Fibroblast of peridontal ligament (primary cell): ENCODE results near the gene PCSK6.

ENCODE experiments used
- DNase-seq: peaks from one replicate; pipeline ENCODE4 v3.0.0-alpha.2; 2010; ENCODE audit errors: extremely low read depth

The PCSK6 gene

GRCh38 chr15:101489599-101490407, at the start of gene PCSK6:
TSS of gene PCSK6 (minus strand) at chr15:101489707. CDS start at chr15:101489670, 37 bp downstream.
- no peak for DNase-seq

DNA sequence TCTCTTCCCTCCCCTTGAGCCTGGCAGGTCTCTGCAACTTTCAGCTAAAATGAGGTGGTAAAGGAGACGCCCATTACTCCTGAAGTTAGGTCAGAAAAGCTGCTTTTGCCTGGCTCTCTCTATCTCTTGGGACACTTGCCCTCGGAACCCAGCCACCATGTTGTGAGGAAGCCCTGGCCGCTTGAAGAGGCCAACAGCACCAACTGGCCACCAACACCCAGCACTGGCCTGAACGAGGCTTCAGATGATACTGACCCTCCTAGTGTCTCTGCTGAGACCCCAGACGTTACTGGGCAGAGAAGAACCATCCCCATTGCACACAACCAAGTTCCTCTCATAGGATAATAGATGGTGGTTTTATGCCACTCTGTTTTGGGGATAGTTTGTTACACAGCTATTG, 49.5 kb upstream of the PCSK6 start:
- no peak for DNase-seq

DNA sequence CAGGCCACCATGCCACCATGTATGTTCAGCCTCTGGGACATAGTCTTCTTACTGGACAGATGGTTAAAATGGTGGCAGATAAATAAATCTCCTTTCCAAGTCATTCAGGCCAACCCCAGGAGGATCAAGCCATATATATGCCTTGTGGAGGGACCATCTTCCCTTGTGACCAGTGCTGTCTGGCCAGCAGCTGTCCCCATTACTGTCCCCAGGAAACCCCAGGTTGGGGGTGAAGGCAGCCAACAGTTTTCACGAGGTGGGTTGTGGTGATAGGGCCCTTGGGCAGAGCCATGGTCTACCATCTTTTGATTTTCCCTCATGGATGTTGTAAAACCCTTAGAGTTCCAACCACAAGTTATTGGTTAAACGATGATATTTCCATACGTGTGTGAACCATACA, 48.7 kb upstream of the PCSK6 start:
- no peak for DNase-seq

- DNase-seq = no peak
These were observed 48.1 kb upstream of the PCSK6 start for GRCh38 chr15:101537483-101538080.

GRCh38 chr15:101536875-101537405, 47.4 kb upstream of the PCSK6 start:
- DNase-seq = no peak

GRCh38 chr15:101536166-101536874, 46.8 kb upstream of the PCSK6 start:
- no peak for DNase-seq

- no peak for DNase-seq
These were observed 45.8 kb upstream of the PCSK6 start for GRCh38 chr15:101535170-101535902.

GRCh38 chr15:101534376-101534970, 45.0 kb upstream of the PCSK6 start:
- no peak for DNase-seq

GRCh38 chr15:101533371-101534140, 44.0 kb upstream of the PCSK6 start:
- DNase-seq = no peak

- DNase-seq = no peak
These were observed 43.4 kb upstream of the PCSK6 start for GRCh38 chr15:101532865-101533264.

GRCh38 chr15:101531170-101531569, 41.7 kb upstream of the PCSK6 start:
- DNase-seq = no peak

DNA sequence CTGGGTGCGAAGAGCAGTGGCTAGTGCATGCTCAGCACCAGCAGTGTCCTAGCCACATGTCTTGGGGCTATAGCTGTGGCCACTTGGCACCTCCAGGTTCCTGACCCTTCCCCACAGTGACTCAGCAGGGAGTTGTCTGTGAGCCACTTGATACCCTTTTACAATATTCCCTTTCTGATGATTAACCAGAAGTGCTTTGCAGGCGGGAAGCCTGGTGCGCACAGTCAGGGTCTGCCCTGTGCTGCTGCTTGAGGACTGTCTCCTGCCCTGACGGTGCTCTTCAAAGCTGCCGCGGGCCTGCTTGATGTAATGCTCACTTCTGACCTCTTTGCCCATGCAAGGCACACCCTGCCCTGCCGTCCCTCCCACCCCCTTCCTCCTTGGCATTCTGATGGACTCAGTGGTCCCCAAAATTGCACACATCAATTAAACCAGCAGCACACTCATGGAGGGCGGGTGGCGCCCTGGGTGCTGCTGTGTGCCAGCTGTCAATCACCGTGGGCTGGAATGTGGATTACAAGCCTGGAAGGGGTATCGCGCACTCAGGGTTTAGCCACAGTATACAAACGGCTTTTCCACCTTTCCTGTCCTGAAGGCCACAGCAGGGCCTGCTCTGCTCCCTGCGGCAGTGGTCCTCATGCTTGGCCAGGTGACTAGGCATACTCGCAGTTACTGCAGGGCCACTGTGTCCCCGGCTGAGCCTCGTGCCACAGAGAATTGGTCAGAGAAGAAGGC, 40.9 kb upstream of the PCSK6 start:
- no peak for DNase-seq

DNA sequence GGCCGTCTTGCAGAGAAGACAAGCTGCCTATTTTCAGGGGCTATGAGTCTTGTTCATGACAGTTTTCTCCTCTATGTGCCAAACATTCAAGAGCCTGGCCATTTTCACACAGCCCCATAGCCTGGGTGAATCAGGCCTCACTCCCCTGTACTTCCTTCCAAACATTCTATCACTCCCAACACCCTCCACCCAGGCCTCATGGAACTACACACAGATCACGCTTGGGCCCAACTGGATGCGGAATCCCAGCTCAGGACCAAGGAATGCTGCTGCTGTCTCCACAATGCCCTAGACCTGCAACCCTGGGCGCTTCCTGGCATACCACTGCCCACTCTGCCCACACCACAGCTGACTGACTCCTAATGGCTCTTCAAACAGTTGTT, 39.4 kb upstream of the PCSK6 start:
- no peak for DNase-seq

- no peak for DNase-seq
These were observed 38.8 kb upstream of the PCSK6 start for GRCh38 chr15:101528108-101528916.

- no peak for DNase-seq
These were observed 37.4 kb upstream of the PCSK6 start for GRCh38 chr15:101526890-101527289.

GRCh38 chr15:101526442-101526841, 36.9 kb upstream of the PCSK6 start:
- DNase-seq = no peak

GRCh38 chr15:101526021-101526420, 36.5 kb upstream of the PCSK6 start:
- DNase-seq = no peak

GRCh38 chr15:101525087-101525669, 35.7 kb upstream of the PCSK6 start:
- DNase-seq = no peak

GRCh38 chr15:101523560-101523940, 34.0 kb upstream of the PCSK6 start:
- no peak for DNase-seq
